HL-60/S4 (cell line): ENCODE data around the gene ATAD2B.

Source experiments
- in situ Hi-C: fragments of 300-500 bp; cut with MboI; formaldehyde crosslinking; loops from 2 replicates; pipeline ENCODE4 v1.14.3; 2022; ENCODE audit warnings: low sequenced_read_pairs

The ATAD2B gene

DNA sequence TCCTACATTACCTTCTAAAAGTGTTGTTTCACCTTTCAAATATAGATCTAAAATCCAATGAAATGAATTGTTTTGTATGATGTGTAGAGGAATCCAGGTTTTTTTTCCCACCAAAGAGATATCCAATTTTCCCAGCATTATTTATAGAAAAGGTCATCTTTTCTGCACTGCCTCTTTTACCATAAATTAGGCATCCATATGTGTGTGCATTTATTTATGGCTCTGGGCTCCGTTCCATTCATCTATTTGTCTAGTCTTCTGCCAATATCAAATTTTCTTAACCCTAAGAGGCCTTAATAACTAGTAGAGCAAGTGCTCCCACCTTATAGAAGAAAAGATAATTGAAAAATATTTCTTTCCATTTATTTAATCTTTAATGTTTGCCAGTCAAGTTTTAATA lies 88.3 kb downstream of the ATAD2B start:
- in situ Hi-C loops = no loop called here

DNA sequence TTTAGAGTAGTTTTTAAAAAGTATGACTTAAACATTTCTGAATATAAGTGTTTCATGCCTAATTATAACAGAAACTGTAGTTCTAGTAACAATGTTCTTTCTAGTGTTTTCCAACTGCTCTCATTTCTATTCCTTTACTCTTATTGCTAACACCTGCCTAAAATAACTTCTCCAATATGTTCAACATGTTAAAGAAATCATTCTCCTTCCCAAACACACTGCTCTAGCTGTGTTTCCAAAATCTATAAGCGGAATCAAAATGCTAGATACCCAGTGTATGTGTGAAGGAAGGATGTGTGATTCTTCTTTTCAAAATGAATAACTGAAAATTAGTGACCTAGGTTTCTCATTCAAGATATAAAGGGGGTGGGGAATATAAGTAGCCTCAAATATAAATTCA lies 89.1 kb downstream of the ATAD2B start:
- in situ Hi-C loops = no loop called here

DNA sequence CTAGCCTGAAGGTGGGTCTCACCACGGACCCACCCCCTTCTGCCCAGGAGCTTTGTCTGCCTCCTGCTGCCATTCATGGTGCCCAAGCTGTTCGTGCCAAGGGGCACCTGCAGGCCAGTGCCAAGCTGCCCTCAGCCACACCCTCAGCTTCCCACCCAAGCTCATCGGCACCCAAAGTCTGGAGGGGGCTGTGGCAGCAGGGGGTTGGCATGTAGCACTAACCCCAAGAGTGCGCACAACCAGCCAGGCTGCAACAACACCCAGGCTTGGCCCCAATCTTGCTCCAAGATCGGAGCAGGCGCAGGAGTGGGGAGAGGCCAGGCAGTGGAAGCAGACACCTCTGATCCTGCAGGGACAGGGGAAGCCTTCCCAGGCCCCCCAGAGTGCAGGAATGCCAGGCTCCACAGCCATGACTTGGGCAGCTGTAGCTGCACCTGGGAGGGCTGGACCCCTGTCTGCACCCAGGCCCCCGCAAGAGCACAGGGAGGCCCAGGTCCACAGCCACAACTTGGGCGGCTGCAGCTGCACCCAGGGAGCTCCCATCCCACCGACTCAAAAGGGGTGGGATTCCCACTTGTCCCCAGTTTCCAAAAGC lies 89.9 kb downstream of the ATAD2B start:
- in situ Hi-C loops = no loop called here

DNA sequence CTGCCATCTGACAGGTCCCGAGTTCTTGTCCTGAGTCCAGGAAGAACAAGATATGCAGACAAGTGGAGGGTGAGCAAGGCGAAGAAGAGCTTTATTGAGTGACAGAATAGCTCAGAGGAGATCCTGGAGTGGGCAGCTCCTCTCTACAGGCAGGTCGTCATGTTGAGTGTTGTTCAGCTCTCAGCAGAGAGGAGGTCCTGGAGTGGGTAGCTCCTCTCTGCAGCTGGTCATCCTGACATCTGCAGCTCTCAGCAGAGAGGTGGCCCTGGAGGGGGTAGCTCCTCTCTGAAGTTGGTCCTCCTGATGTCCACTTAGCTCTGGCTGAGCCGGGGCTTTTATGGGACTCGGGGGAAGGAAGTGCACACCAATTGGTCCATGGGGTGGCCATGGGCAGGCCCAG lies 90.4 kb downstream of the ATAD2B start:
- in situ Hi-C loops = no loop called here

DNA sequence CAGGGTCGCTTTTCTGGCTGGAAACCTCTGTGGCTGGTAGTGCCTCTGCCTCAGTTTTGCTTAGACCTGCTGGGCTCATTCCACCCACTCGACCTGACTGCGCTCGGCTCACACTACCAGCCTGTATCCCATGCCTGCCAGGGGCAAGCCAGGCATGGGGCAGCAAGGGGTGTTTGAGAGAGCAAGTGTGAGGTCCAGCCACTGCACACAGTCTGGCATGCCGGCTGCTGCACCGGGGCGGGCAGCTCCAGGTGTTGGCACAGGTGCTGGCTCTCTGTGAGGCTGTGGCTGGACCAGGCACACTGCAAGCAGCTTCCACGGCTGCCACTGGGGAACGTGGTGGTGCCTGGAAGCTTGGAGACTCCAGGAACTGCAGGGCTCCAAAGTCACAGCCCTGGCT lies 90.9 kb downstream of the ATAD2B start:
- in situ Hi-C loops = no loop called here

DNA sequence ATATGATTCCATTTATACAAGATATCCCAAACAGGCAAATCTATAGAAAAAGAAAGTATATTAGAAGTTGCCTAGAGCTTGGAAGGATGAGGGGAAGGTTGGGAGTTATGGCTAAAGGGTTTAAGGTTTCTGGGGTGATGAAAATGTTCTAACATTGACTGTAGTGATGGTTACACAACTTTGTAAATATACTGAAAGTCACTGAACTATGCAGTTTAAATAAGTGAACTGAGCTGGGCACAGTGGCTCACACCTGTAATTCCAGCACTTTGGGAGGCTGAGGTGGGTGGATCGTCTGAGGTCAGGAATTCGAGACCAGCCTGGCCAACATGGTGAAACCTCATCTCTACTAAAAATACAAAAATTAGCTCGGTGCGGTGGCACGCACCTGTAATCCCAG lies 91.5 kb downstream of the ATAD2B start:
- in situ Hi-C loops = no loop called here

DNA sequence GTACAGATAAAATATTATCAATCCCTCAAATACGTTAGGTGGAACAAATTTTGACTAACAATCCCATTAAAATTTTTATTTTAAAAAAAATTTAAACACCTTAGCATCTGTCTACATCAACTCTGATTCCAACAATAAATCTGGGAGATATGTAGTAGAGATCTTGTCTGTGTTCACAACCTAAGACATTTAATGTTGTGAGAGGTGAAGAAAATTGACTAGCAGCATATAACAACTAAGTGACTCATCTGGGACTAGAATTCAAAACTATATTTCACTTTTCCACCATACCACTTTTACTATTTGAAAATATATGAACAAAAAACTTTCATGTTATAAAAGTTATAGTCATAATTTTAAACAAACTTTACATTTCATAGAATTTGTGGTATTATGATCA lies 97.9 kb downstream of the ATAD2B start:
- in situ Hi-C loops = no loop called here

DNA sequence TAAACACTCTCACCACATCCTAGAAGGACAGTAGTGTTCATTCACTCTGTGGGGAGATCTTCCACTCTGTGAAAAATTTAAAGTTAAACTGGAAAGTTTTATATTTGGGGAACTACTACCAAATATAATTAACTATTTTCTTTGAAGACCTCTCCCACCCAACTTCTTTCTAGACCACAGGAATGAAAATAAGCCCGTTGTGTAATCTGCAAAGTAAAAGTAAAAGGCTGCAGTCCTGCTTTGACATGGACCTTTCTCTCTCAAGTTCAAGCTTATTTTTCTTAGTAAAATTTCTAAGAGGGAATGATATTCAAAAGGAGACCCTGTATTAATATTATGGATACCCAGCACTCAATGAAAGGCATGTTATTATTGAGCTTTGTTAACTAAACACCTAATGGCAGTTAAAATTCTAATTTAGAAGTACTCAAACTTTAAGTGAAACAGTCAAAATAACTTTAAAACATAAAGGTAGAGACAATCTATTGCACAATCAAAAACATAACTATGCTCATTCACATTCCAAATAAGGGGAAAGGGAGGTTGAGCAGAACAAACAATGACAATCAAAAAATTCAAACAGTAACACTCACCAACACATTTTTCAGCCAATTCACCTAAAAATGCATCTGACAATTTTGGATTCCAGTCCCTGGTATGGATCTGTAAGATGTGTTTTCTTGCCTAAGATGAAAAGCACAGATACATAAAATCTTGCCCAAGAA lies 98.5 kb downstream of the ATAD2B start:
- in situ Hi-C loops = no loop called here

DNA sequence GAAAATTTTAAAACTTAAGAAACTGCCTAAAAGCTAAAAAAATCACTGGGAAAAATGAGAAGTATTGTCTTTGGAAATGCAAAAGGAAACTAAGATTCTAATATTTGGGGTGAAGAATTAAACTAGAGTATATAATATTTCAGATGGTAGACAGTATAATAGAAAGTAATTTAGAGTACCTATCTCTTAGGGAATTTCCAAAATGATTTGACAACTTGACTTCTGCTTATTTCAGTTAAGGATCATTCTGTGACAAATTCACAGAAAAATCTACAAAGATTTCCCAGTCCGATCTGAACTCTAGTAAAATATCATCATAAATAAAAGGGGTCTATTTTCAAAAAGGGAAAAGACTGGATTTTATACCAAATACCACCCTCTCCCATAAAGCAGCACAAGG lies 99.6 kb downstream of the ATAD2B start:
- in situ Hi-C loops = no loop called here

DNA sequence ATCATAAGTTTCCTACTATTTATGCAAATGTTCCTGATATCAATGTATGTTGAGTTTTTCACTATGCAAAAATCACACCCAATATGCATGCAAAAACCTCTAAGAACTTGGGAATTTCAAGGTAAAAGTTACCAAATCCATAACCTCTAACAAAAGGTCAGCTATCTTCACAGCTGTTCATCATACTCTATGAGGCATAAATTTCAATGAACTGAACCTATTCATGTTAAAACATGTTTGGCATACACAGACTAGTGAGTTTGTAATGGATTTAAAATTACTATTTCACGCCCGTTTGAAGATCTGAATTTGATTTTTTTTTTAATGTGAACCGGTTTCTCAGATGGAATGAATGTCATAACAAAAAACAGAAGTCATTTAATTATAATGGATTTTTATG lies 100.2 kb downstream of the ATAD2B start:
- in situ Hi-C loops = no loop called here

DNA sequence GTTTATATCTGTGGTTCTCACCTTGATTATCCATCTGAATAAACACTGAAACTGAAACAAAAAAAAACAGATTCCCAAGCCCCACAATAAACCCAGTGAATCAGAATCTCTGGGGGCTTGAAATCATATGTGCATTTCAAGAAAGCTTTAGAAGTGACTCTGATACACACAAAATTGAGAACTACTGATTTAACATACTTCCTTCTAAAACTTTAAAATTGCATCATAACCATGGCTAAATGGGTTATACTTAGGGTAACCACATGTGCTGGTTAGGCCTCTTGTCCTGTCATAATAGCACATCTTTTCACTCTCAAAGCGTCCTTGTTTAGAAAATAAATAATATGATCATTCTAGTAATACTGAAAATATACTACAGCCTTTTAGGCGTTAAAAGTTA lies 100.9 kb downstream of the ATAD2B start:
- in situ Hi-C loops = no loop called here

DNA sequence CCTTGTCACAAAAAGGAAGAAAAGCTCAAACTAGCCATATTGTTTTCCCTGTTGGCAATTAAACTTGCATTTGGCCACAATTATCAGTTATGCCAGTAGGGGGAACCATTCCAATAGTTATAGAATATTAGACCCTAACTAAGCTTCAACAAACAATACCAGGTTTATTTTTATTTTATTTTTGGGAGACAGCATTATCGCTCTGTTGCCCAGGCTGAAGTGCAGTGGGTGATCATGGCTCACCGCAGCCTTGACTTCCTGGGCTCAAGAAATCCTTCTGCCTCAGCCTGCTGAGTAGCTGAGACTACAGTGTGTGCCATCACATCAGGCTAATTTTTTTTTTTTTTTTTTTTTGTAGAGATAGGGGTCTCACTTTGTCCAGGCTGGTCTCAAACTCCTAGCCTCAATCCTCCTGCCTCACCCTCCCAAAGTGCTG lies 102.1 kb downstream of the ATAD2B start:
- in situ Hi-C loops = loop anchor here (25.0 kb wide), 1 partner anchor 338 kb away; no protein-coding TSS in a partner anchor

DNA sequence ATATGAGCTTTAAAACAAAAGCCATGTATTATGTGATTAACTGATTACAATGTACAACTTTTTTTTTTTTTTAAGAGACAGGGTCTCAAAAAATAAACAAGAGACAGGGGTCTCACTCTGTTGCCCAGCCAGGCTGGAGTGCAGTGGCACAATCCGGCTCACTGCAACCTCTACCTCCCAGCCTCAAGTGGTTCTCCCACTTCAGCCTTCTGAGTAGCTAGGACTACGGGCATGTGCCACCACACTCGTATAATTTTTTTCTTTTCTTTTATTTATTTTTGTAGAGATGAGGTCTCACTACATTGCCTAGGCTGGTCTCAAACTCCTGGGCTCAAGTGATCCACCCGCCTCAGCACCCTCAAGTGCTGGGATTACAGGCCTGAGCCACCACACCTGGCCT lies 103.1 kb downstream of the ATAD2B start:
- in situ Hi-C loops = loop anchor here (25.0 kb wide), 1 partner anchor 338 kb away; no protein-coding TSS in a partner anchor

DNA sequence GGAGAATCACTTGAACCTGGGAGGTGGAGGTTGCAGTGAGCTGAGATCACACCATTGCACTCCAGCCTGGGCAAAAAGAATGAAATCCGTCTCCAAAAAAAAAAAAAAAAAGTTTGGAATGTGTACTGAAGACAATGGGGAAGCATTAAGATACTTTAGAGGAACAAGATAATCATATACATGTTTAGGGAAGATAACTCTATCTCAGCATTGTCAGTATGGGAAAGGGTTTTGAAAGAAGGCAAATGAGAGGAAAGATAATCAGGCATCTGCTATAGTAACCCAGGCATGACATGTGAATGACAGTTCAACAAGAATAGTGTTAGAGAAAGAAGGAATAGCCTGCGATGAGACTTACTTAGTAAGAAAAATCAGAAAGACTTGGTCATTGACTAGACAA lies 112.0 kb downstream of the ATAD2B start:
- in situ Hi-C loops = loop anchor here (25.0 kb wide), 1 partner anchor 347 kb away; no protein-coding TSS in a partner anchor

DNA sequence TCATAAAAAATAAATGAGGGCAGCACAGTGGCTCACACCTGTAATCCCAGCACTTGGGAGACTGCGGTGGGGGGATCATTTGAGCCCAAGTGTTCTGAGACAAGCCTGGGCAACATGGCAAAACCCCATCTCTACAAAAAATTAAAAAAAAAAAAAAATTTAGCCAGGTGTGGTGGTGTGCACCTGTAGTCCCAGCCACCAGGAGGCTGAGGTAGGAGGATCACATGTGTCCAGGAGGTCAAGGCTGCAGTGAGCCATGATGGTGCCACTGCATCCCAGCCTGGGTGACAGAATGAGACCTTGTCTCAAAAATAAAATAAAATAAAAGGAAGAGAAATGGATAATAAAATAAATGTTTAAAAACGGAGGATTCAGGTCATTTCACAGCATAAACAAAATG lies 113.5 kb downstream of the ATAD2B start:
- in situ Hi-C loops = loop anchor here (25.0 kb wide), 1 partner anchor 349 kb away; no protein-coding TSS in a partner anchor

DNA sequence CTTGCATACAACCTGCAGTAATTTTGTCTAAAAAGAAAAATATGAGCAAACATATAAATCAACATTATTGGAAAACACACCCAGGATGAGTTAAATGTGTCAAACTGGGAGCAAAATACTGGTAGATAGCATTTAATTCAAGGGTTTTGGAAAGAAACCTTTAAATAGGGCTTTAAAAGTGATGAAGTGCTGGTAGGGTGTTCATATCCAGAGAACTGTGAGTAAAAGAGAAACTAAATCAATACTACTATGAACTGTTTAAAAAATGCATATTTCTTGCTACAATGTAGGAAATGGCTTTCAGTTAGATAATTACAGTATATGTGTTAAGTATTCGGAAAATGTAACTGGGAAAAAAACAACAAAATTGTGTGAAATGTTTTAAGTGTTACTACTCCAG lies 117.8 kb downstream of the ATAD2B start:
- in situ Hi-C loops = loop anchor here (25.0 kb wide), 1 partner anchor 353 kb away; no protein-coding TSS in a partner anchor

DNA sequence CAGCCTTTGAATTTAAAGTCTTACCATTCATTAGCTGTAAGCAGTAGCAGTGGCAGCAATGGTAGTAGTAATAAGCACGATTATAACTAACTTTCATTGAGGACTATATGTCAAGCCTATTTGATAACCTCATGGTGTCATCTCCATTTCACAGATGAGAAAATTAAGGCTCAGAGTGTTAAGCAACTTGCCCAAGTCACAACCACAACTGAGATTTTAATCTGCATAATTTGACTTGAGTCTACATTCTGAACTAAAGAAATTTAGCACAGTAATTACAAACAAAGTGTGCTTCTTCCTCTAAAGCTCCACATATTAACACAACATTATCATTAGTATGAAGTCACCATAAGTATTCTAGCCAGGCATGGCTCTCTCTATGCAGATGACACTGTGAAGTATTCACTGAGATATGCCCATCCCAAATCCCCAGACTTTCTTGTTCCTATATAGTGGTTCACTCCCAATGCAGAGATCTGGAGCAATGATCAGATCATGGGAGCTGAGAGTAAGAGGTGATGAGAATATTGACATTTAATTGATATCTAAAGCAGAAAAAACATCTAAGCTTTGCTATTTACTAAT lies 120.2 kb downstream of the ATAD2B start:
- in situ Hi-C loops = loop anchor here (25.0 kb wide), 1 partner anchor 356 kb away; no protein-coding TSS in a partner anchor

DNA sequence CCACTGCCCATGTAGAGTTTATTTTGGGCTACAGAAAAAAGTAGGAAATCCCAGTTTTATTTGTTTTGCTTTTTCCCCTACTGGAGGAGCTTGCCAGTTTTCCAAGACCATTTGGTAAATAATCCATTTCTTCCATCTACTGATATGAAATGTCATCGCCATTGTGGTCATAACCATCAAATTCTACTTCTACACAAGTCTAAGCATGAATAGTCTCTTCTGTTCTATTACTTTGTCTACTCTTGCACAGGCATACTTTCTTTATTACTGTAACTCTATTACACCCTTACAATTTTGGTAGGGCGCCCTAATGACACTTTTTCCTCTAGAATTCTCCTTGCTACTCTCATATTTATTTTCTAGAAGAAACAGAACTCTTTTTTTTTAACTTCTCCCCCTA lies 120.7 kb downstream of the ATAD2B start:
- in situ Hi-C loops = loop anchor here (25.0 kb wide), 1 partner anchor 356 kb away; no protein-coding TSS in a partner anchor

DNA sequence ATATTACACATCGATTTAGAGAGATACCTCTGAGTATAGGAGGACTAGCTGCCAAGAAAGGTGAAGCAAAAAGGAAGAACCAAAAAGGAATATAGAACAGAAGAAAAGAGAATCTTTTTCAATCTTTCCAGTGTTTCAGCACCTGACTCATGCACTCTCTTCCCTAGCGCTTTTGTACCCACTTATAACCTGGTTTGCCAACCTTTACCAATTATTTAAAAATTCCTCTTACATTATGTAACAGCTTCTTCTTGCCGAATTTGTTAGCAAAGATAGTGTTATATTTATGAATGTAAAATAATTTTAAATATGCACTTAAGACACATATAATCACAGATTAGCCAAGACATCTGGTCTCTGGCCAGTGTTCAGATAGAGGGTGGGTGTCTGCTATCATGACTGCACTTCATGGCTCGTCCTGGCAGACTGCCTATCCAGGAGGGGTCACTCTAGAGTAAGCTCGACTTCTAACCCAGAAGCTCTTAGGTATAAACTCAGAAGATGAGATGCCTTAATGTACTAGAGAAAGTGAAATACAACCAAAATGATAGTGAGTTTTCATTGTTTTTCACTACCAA lies 122.9 kb downstream of the ATAD2B start:
- in situ Hi-C loops = loop anchor here (25.0 kb wide), 1 partner anchor 358 kb away; no protein-coding TSS in a partner anchor

DNA sequence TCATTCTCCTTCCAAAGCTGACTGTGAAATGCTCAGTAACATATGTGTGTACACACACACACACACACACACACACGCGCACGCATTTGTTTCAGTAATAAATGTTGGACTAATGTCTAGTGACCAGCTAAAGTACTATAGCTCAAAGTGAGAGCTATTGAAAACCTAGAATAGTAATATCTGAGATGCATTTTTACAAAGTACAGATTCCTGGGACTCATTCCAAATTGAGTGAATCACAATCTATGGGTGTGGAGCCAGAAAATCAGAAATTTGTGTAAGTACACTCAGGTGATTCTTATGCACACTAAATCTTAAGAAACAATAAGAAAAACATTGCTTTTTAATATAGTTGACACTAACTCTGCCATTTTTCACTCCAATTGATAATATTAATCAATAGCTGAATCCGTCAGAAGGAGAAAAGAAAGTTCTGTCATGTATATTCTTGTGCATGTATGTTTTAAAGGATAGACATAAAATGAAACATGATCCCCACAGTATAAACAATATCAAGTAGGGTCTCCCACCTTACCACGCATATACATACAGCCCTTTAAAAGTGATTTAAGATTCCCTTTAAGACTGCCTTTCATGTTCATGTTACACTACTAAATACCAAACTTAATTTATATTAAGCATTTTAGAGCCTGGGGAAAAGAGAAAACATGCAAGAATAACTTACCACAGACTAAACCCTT lies 123.5 kb downstream of the ATAD2B start:
- in situ Hi-C loops = loop anchor here (25.0 kb wide), 1 partner anchor 359 kb away; no protein-coding TSS in a partner anchor

DNA sequence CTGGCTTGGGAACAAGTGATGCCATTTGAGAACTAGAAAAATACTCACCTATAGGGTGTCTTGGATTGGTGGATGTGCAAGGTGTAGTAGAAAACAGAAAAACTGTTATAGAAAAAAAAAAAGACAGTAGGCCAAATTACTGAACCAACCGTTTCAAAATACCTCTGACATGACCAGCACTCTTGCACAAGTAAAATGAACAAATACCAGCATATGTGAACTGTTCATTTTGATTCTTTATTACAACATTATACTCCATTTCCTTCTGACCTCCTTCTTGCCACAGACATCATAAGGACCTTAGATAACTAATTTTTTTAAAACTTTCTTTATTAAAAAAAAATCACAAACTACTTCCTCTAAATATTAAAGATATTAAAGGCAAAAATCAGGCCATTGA lies 125.5 kb downstream of the ATAD2B start:
- in situ Hi-C loops = loop anchor here (25.0 kb wide), 1 partner anchor 361 kb away; no protein-coding TSS in a partner anchor
